ENCODE measurements around the gene KLK8.
"Not testable (repeated sequence)": the region's sequence is repeated elsewhere in the genome, so short reads cannot be mapped to it uniquely, and the experiment has no call there.

Gene KLK8

GRCh38 chr19:50981587-50982146, 19.7 kb downstream of the KLK8 start:
- no peak for DNase-seq

GRCh38 chr19:50980208-50980607, 21.2 kb downstream of the KLK8 start:
- no peak for DNase-seq

- DNase-seq: no peak
These were observed 21.6 kb downstream of the KLK8 start for GRCh38 chr19:50979758-50980157.

GRCh38 chr19:50978772-50979390, 22.5 kb downstream of the KLK8 start:
- no peak for DNase-seq

- no peak for DNase-seq
These were observed 23.8 kb downstream of the KLK8 start for GRCh38 chr19:50977626-50978025.

GRCh38 chr19:50975766-50976165, 25.6 kb downstream of the KLK8 start:
- no peak for DNase-seq

- no peak for DNase-seq
These were observed 26.5 kb downstream of the KLK8 start for GRCh38 chr19:50974702-50975556.

GRCh38 chr19:50972795-50973376, 28.5 kb downstream of the KLK8 start:
- no peak for DNase-seq

- not testable (repeated sequence) for DNase-seq
These were observed 31.6 kb downstream of the KLK8 start for GRCh38 chr19:50969810-50970209.

GRCh38 chr19:50969413-50969760, 32.0 kb downstream of the KLK8 start, which contains the start of gene KLK6:
Gene KLK6 (minus strand): TSS chr19:50969591. CDS start chr19:50968104, 1,487 bp downstream.
- no peak for DNase-seq

- no peak for DNase-seq
These were observed 32.5 kb downstream of the KLK8 start for GRCh38 chr19:50968716-50969412.

GRCh38 chr19:50967929-50968715, 33.3 kb downstream of the KLK8 start:
- no peak for DNase-seq

GRCh38 chr19:50964266-50964665, 37.1 kb downstream of the KLK8 start:
- DNase-seq: no peak

- DNase-seq: no peak
These were observed 38.0 kb downstream of the KLK8 start for GRCh38 chr19:50963381-50963780.

GRCh38 chr19:50962245-50962644, 39.2 kb downstream of the KLK8 start:
- DNase-seq: no peak

GRCh38 chr19:50959731-50960500, 41.5 kb downstream of the KLK8 start:
- no peak for DNase-seq

- DNase-seq: no peak
These were observed 43.8 kb downstream of the KLK8 start for GRCh38 chr19:50957587-50957986.

- DNase-seq: no peak
These were observed 48.5 kb downstream of the KLK8 start, which contains the start of gene KLK5 for GRCh38 chr19:50952910-50953309. Gene KLK5 (minus strand): TSS chr19:50953038. CDS start chr19:50952657, 381 bp downstream.

- DNase-seq: no peak
These were observed 51.5 kb downstream of the KLK8 start for GRCh38 chr19:50949861-50950260.

GRCh38 chr19:50947123-50947522, 54.3 kb downstream of the KLK8 start:
- no peak for DNase-seq
